ENCODE results near the gene TNS1. TPM values are rescaled to one million over a fixed set of nuclear protein-coding genes. Genes with fewer than 3 reads are reported as not detected.

Gene TNS1
- total RNA-seq, 1 donor from 2014 or later: 14.5 TPM

GRCh38 chr2:217914078-217914477 is 88.7 kb downstream of the TNS1 start:
- Mint-ChIP-seq H3K36me3 (ENCODE audit: low read depth) (no peaks in the 10 kb centered on the region), H3K9me3 (no peaks in the 10 kb centered on the region), H3K27ac (ENCODE audit: unreplicated experiment) (no peak overlapping the region), H3K27me3 (ENCODE audit: low read depth) (no peaks in the 10 kb centered on the region), H3K4me1 (peaks cover 31% of the 10 kb centered on the region), H3K4me3 (no peak overlapping the region)
- no peak for TF ChIP-seq CTCF (conservative IDR thresholded peaks at IDR 0.05)
- DNase-seq (ENCODE audit: low read depth, low spot score): no peak

GRCh38 chr2:217913436-217913835 is 89.4 kb downstream of the TNS1 start:
- TF ChIP-seq CTCF (conservative IDR thresholded peaks at IDR 0.05): no peak
- Mint-ChIP-seq H3K27me3 (ENCODE audit: low read depth) (no peaks in the 10 kb centered on the region), H3K36me3 (ENCODE audit: low read depth) (no peaks in the 10 kb centered on the region), H3K4me3 (peak overlapping the region; percentile 35), H3K27ac (ENCODE audit: unreplicated experiment) (peak overlapping the region; percentile 53), H3K4me1 (peaks cover 26% of the 10 kb centered on the region), H3K9me3 (no peaks in the 10 kb centered on the region)
- DNase-seq (ENCODE audit: low read depth, low spot score): no peak

DNA sequence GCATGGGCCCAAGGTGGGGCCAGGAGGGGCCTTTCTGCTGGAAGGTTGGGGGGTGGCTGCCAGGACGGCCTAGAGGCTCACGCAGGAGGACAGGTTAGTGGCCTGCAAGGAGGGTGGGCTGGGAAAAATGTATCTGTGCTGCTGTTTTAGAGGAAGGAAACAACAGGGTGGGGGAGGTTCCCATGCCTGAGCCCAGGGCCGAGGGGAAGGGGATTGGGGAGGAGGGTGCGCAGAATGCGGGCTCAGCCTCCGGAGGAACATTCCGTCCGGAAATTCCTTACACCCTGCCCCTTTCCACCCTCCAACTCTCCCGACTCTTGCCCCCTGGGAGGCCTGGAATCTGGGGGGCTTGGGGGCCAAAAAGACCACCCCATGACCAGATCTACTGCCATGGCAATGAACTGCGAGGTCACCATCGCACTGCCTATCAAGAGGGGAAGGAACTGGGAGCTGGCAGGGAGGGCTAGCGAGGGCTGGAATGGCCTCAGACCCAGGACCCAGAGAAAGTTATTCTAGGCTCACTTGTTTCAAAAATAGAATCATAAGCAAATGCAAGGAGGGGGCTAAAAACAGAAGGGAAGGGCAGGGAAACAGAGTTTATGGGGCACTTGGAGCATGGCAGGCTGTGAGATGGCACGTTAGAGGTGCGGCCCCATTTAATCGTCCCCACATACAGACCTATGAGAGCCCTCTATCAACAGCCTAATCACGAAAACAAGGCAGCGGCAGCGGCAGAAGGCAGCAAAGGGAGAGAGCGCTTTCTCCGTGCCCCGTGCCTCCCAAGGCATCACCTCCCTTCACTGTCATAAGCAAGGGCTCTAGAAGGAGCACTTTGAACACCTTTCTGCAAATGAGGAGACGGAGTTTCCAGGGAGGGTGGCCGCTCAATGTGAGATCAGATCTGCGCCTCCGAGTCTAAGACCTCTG is 90.4 kb downstream of the TNS1 start:
- TF ChIP-seq CTCF (conservative IDR thresholded peaks at IDR 0.05): no peak
- peaks cover 18% of the 10 kb centered on the region for H3K4me1 Mint-ChIP-seq
- no peaks in the 10 kb centered on the region for H3K9me3 Mint-ChIP-seq
- H3K27ac Mint-ChIP-seq (ENCODE audit: unreplicated experiment): no peak overlapping the region
- no peak overlapping the region for H3K4me3 Mint-ChIP-seq
- H3K27me3 Mint-ChIP-seq (ENCODE audit: low read depth): no peaks in the 10 kb centered on the region
- H3K36me3 Mint-ChIP-seq (ENCODE audit: low read depth): no peaks in the 10 kb centered on the region
- DNase-seq (ENCODE audit: low read depth, low spot score): no peak

DNA sequence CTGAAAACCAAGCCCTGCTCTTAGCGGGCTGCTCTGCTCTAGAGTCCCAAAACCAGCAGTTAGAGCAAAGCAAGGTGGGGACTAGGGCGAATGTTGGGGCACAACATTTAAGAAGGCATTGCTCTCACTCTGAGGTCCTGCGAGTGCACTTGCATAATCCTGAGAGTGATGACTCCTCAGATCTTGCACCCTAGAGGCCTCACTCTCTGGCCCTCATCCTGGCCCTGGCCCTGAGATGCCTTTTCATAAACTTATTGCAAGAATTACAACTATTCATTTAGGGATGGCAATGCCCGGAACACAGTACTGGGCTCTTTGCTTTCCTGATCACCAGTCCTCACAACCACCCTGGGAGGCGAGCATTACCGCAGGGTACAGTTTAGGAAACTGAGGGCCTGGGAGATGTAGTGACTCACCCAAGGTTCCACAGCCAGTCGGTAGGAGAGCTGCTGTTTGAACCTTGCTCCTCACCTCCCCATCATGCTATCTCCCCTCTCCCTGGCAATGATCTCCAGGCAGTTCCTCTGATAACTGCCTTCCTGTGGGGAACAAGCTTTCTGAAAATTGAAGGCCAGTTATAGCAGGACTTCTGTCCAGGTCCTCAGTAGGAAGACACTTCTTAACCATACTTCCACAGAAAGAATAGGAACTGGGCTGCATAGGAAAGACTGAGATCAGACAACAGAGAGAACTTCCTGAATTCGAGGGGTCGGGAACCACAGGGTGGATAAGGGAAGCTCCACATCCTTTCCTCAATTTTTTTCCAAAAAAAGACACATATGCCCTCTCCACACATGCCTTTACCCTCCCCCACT is 91.3 kb downstream of the TNS1 start:
- no peak overlapping the region for H3K4me3 Mint-ChIP-seq
- TF ChIP-seq CTCF (conservative IDR thresholded peaks at IDR 0.05): no peak
- H3K27me3 Mint-ChIP-seq (ENCODE audit: low read depth): no peaks in the 10 kb centered on the region
- no peaks in the 10 kb centered on the region for H3K9me3 Mint-ChIP-seq
- DNase-seq (ENCODE audit: low read depth, low spot score): no peak
- no peaks in the 10 kb centered on the region for H3K36me3 Mint-ChIP-seq (ENCODE audit: low read depth)
- H3K27ac Mint-ChIP-seq (ENCODE audit: unreplicated experiment): peak overlapping the region; percentile 5
- peaks cover 15% of the 10 kb centered on the region for H3K4me1 Mint-ChIP-seq

GRCh38 chr2:217910875-217911212 is 92.0 kb downstream of the TNS1 start:
- no peak overlapping the region for H3K27ac Mint-ChIP-seq (ENCODE audit: unreplicated experiment)

More at GRCh38 chr2:217910875-217911212, 92.0 kb downstream of the TNS1 start:
- DNase-seq (ENCODE audit: low read depth, low spot score): no peak
- H3K4me1 Mint-ChIP-seq: peaks cover 15% of the 10 kb centered on the region
- no peak overlapping the region for H3K4me3 Mint-ChIP-seq
- no peaks in the 10 kb centered on the region for H3K9me3 Mint-ChIP-seq
- no peak for TF ChIP-seq CTCF (conservative IDR thresholded peaks at IDR 0.05)
- no peaks in the 10 kb centered on the region for H3K36me3 Mint-ChIP-seq (ENCODE audit: low read depth)
- H3K27me3 Mint-ChIP-seq (ENCODE audit: low read depth): no peaks in the 10 kb centered on the region

Measured in neural crest cell (in vitro differentiated cells).